Ascending aorta (tissue), 2 donors: ENCODE data around the gene ZBTB49. TPM values are rescaled to one million over a fixed set of nuclear protein-coding genes. Genes with fewer than 3 reads are reported as not detected.

Experiments used
- DNase-seq, 2 donors: peaks; one replicate each; pipeline ENCODE4 v3.0.0-alpha.2; 2019; ENCODE audit warnings: low spot score in 2 of 2
- H3K27ac ChIP-seq, 2 donors: fragments of 200-600 bp; sonication (generic); one replicate each; pipeline ENCODE4 v1.5.1; 2016 to 2017; ENCODE audit warnings: mild to moderate bottlenecking in 1 of 2
- H3K27me3 ChIP-seq: fragments of 200-600 bp; sonication (generic); one replicate; pipeline ENCODE4 v1.5.1; 2017
- H3K36me3 ChIP-seq, 2 donors: fragments of 200-600 bp; sonication (generic); one replicate each; pipeline ENCODE4 v1.5.1; 2016
- H3K4me1 ChIP-seq, 2 donors: fragments of 200-600 bp; sonication (generic); one replicate each; pipeline ENCODE4 v1.5.1; 2016 to 2017; ENCODE audit warnings: mild to moderate bottlenecking in 1 of 2
- H3K4me3 ChIP-seq, 2 donors: fragments of 200-600 bp; sonication (generic); one replicate each; pipeline ENCODE4 v1.5.1; 2016 to 2017; ENCODE audit warnings: mild to moderate bottlenecking in 1 of 2
- H3K9me3 ChIP-seq, 2 donors: fragments of 200-600 bp; sonication (generic); one replicate each; pipeline ENCODE4 v1.5.1; 2016
- intact Hi-C: fragments of 100-400 bp; cut with DNase I; formaldehyde crosslinking; loops from one replicate; pipeline ENCODE4 v1.15.1; 2023
- total RNA-seq: library from RNA; depleted of rRNA; stranded (reverse); fragments of >200 nt; gene quantifications from one replicate; pipeline ENCODE4 v1.1.0, GENCODE V29; 2016
- TF ChIP-seq, protein P1 (sequence below), 3 experiments: fragments of 200-600 bp in 2 of 3; fragments of 450-650 bp in 1 of 3; sonication (generic) in 2 of 3; IDR thresholded peaks; one replicate each; pipeline ENCODE4 v1.5.1; 2016 to 2019; ENCODE audit warnings: antibody characterized with exemption in 3 of 3, mild to moderate bottlenecking in 1 of 3, moderate library complexity in 1 of 3

The ZBTB49 gene
- total RNA-seq, 1 donor from 2014 or later, result not detected

DNA sequence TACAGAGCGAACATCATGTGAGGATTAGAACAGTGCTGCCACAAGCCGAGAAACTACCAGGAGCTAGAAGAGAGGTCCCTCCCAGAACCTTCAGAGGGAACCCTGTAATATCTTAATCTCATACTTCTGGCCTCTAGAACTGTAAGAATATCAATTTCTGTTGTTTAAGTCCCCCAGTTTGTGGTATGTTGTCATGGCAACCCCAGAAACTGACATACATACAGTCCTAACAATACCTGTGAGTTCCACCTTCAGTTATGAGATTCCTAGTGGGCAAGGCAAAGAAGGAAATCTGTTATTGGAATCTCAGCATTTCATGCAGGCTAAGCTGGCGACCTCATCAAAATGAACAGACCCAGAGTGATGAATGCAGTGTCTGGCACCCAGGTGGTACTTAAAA, 42.5 kb downstream of the ZBTB49 start:
- Histone ChIP-seq H3K27me3 (no peaks in the 10 kb centered on the region), H3K36me3 (no peaks in the 10 kb centered on the region), H3K4me1 (no peaks in the 10 kb centered on the region), H3K9me3 (no peaks in the 10 kb centered on the region), H3K4me3 (no peak overlapping the region), H3K27ac (no peak overlapping the region)
- intact Hi-C loops, result loop anchor here (10.0 kb wide), 1 partner anchor 78 kb away; no protein-coding TSS in a partner anchor
- DNase-seq, result no peak
- TF ChIP-seq, protein P1, sequence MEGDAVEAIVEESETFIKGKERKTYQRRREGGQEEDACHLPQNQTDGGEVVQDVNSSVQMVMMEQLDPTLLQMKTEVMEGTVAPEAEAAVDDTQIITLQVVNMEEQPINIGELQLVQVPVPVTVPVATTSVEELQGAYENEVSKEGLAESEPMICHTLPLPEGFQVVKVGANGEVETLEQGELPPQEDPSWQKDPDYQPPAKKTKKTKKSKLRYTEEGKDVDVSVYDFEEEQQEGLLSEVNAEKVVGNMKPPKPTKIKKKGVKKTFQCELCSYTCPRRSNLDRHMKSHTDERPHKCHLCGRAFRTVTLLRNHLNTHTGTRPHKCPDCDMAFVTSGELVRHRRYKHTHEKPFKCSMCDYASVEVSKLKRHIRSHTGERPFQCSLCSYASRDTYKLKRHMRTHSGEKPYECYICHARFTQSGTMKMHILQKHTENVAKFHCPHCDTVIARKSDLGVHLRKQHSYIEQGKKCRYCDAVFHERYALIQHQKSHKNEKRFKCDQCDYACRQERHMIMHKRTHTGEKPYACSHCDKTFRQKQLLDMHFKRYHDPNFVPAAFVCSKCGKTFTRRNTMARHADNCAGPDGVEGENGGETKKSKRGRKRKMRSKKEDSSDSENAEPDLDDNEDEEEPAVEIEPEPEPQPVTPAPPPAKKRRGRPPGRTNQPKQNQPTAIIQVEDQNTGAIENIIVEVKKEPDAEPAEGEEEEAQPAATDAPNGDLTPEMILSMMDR (IDR thresholded peaks at IDR 0.05), result no peak

DNA sequence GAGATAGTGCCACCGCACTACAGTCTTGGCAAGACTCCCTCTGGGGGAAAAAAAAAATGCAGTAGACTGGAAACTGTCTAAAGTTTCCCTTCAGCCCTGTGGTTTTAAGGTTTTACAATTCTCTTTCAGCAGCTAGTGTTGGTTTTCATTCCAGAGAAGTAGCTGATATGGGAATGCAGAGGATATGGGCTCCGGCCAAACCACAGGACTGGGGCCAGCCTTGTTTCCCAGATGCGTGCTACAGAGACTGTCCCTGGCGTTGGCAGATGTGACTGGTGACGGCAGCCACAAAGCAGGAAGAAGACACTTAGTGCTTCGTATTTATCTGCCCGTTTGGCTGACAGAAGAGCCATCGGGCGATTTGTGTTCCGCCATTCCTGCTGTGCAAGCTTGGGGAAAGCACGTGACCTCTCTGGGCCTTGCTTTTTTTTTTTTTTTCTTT, 43.2 kb downstream of the ZBTB49 start:
- no peak for DNase-seq
- H3K4me3 ChIP-seq, result no peak overlapping the region
- no peaks in the 10 kb centered on the region for H3K27me3 ChIP-seq
- H3K36me3 ChIP-seq, result no peaks in the 10 kb centered on the region
- no peaks in the 10 kb centered on the region for H3K4me1 ChIP-seq
- intact Hi-C loops, result loop anchor here (10.0 kb wide), 1 partner anchor 78 kb away; no protein-coding TSS in a partner anchor
- TF ChIP-seq, protein P1 (IDR thresholded peaks at IDR 0.05), result no peak
- H3K27ac ChIP-seq, result no peak overlapping the region
- H3K9me3 ChIP-seq, result no peaks in the 10 kb centered on the region

DNA sequence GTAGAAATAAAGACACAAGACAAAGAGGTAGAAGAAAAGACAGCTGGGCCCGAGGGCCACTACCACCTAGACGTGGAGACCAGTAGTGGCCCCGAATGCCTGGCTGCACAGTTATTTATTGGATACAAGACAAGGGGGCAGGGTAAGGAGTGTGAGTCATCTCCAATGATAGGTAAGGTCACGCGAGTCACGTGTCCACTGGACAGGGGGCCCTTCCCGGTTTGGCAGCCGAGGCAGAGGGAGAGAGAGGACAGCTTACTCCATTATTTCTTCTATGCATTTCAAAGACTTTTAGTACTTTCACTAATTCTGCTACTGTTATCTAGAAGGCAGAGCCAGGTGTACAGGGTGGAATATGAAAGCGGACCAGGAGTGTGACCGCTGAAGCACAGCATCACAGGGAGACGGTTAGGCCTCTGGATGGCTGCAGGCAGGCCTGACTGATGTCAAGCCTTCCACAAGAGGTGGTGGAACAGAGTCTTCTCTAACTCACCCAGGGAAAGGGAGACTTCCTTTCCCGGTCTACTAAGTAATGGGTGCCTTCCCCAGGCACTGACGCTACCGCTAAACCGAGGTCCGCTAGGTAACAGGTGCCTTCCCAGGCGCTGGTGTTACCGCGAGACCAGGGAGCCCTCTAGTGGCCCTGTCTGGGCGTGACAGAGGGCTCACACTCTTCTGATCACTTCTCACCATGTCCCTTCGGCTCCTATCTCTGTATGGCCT, 44.9 kb downstream of the ZBTB49 start:
- intact Hi-C loops, result loop anchor here (10.0 kb wide), 1 partner anchor 80 kb away; no protein-coding TSS in a partner anchor
- DNase-seq, result no peak
- H3K27me3 ChIP-seq, result no peaks in the 10 kb centered on the region
- TF ChIP-seq, protein P1 (IDR thresholded peaks at IDR 0.05), result peak; percentile 11 to 53 (median 40)
- H3K27ac ChIP-seq, result no peak overlapping the region
- no peak overlapping the region for H3K4me3 ChIP-seq
- H3K9me3 ChIP-seq, result no peaks in the 10 kb centered on the region
- H3K4me1 ChIP-seq, result no peaks in the 10 kb centered on the region
- no peaks in the 10 kb centered on the region for H3K36me3 ChIP-seq

DNA sequence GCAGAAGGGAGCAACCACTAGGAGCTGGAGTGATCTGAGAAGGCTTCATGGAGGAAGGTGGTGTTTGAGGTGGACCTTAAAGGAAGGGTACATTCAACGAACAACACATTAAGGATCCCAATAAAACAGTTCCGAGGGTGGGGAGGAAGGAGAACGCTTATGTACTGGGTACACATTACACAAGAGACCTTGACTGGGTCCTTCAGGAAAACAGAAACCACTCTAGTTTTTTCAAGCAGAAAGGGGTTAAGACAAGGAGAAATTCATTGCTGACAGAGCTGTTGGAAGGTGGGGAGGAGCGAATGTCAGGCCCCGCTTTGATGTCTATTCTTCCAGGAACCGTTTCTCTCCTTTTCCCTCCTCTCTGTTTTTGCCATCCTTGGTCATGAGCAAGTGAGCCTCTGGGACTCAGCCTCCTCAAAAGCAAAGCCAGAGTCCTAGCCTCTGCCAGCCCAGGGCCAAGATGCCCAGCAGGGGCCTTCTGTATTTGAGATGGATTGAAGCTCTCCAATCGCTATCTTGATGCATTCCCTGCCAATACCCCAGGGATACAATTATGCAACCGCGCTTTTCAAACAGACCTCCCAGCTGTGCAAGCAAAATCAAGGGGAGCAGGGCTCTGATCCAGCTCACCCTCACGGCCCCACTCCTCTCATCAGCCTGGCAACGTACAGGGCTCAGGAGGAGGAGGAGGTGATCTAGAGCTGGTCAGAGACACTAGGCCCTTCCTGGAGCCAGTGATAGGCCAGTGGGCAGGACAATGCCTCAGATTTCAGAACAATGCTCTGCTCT, 48.4 kb downstream of the ZBTB49 start:
- Histone ChIP-seq H3K27me3 (no peaks in the 10 kb centered on the region), H3K4me1 (no peaks in the 10 kb centered on the region), H3K36me3 (no peaks in the 10 kb centered on the region), H3K9me3 (no peaks in the 10 kb centered on the region), H3K27ac (no peak overlapping the region), H3K4me3 (no peak overlapping the region)
- no peak for DNase-seq
- TF ChIP-seq, protein P1 (IDR thresholded peaks at IDR 0.05), result no peak
- intact Hi-C loops, result loop anchor here (10.0 kb wide), 1 partner anchor 84 kb away; no protein-coding TSS in a partner anchor

DNA sequence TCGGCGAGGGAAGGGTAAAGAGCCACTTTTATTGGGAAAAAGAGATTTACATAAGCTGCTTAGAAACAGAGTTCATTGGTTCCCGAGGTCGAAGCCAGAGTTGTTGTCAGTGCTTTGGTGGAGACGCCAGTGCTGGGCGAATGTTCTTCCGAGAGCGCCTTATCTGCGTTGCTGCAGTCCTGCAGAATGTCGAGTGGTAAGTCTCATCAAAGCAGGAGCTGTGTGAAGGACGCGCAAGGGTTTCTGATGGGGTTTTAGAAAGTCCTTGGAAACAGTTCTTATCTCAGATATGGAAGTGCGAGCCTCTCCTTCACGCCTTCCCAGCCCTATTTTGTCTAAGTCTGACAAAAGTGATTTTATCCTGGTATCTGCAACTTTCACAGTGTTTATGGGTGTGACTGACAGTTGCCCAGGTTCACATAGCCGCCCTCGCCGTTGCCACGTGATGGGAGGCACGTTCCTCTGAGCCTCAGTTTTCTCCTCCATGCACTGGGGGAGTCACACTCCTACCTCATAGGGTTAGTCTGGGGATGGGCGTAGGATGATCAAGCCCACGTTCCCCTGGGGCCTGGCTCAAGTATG, 49.5 kb downstream of the ZBTB49 start:
- Histone ChIP-seq H3K4me3 (no peak overlapping the region), H3K27me3 (no peaks in the 10 kb centered on the region), H3K9me3 (no peaks in the 10 kb centered on the region), H3K27ac (no peak overlapping the region), H3K4me1 (no peaks in the 10 kb centered on the region), H3K36me3 (no peaks in the 10 kb centered on the region)
- intact Hi-C loops, result loop anchor here (10.0 kb wide), 1 partner anchor 85 kb away; no protein-coding TSS in a partner anchor
- no peak for DNase-seq
- TF ChIP-seq, protein P1 (IDR thresholded peaks at IDR 0.05), result no peak
